Endothelial cell of umbilical vein (primary cell): ENCODE results near the gene KSR1. TPM values are rescaled to one million over a fixed set of nuclear protein-coding genes. Genes with fewer than 3 reads are reported as not detected.

ENCODE experiments used
- BruUV-seq: library from RNA; stranded (reverse); fragments of 400-500 nt; replicated peaks from 2 replicates; lab custom pipeline; 2021; lab: Mats Ljungman, UMichigan
- CTCF ChIA-PET: fragments of 300-600, 350-600 bp; sonication (Branson Sonifier 250); formaldehyde crosslinking; loops from one replicate; lab custom pipeline; 2021; ENCODE audit warnings: antibody characterized with exemption, inconsistent platforms; lab: Charles Lee
- POLR2A ChIA-PET: fragments of 300-600, 350-600 bp; sonication (Branson Sonifier 250); formaldehyde crosslinking; loops from one replicate; lab custom pipeline; 2021; ENCODE audit warnings: antibody characterized with exemption, inconsistent platforms; lab: Charles Lee
- DNase-seq: peaks from one replicate; pipeline ENCODE4 v3.0.0-alpha.2; 2011; ENCODE audit warnings: low read depth, low spot score
- FAIRE-seq: peaks from 2 replicates; lab custom pipeline; 2011; peaks lifted over from hg19 to GRCh38; lab: Jason Lieb, UNC
- H2AFZ ChIP-seq: 2 replicates; pipeline ENCODE4 v1.6.0; 2012; ENCODE audit warnings: low read depth, low read length, control low read depth, inconsistent platforms
- H3K27ac ChIP-seq: 2 replicates; pipeline ENCODE4 v1.5.1; 2011; ENCODE audit warnings: low read depth, mild to moderate bottlenecking, control low read depth, low read length, moderate library complexity; ENCODE audit not compliant: insufficient read depth
- H3K27me3 ChIP-seq, 2 experiments: 2 replicates each; pipeline versions ENCODE4 v1.6.0 to v1.6.1; 2011; ENCODE audit warnings: low read length in 2 of 2, mixed read lengths in 1 of 2; ENCODE audit not compliant: control insufficient read depth in 2 of 2, insufficient read depth in 2 of 2
- H3K36me3 ChIP-seq, 2 experiments: 2 replicates in 1 of 2; 3 replicates in 1 of 2; pipeline ENCODE4 v1.5.1; 2011; ENCODE audit warnings: low read length in 2 of 2, mild to moderate bottlenecking in 1 of 2, moderate library complexity in 1 of 2; ENCODE audit not compliant: control insufficient read depth in 2 of 2, insufficient read depth in 2 of 2; ENCODE audit errors: extremely low read depth in 1 of 2
- H3K4me1 ChIP-seq: 3 replicates; pipeline ENCODE4 v1.5.1; 2011; ENCODE audit warnings: mild to moderate bottlenecking, low read length; ENCODE audit not compliant: control insufficient read depth, insufficient read depth; ENCODE audit errors: extremely low read depth
- H3K4me2 ChIP-seq: 2 replicates; pipeline ENCODE4 v1.6.1; 2011; ENCODE audit warnings: low read length, control low read depth, mixed read lengths; ENCODE audit not compliant: insufficient read depth
- H3K4me3 ChIP-seq, 3 experiments: fragments of 200-600 bp in 1 of 3; sonication (generic), shearing (Covaris generic) in 1 of 3; replicated peaks in 1 of 3; 2 replicates each; pipeline ENCODE4 v1.5.1; 2011 to 2016; ENCODE audit warnings: control low read depth in 3 of 3, low read length in 3 of 3, mild to moderate bottlenecking in 2 of 3, inconsistent platforms in 1 of 3, low read depth in 1 of 3, moderate library complexity in 1 of 3; ENCODE audit not compliant: insufficient read depth in 1 of 3
- H3K79me2 ChIP-seq: 2 replicates; pipeline ENCODE4 v1.6.0; 2012; ENCODE audit warnings: low read length, inconsistent platforms; ENCODE audit not compliant: control insufficient read depth, insufficient read depth
- H3K9ac ChIP-seq: replicated peaks from 2 replicates; pipeline ENCODE3; 2011; ENCODE audit warnings: low read length, control low read depth; ENCODE audit not compliant: insufficient read depth; ENCODE audit errors: extremely low read depth
- H3K9me1 ChIP-seq: replicated peaks from 3 replicates; pipeline ENCODE4 v1.6.0; 2011; ENCODE audit warnings: mild to moderate bottlenecking, low read length; ENCODE audit not compliant: control insufficient read depth, insufficient read depth; ENCODE audit errors: extremely low read depth
- H3K9me3 ChIP-seq: replicated peaks from 2 replicates; pipeline ENCODE4 v1.5.1; 2012; ENCODE audit warnings: low read length, inconsistent platforms; ENCODE audit not compliant: control insufficient read depth, insufficient read depth
- H4K20me1 ChIP-seq: replicated peaks from 2 replicates; pipeline ENCODE3; 2011; ENCODE audit warnings: mild to moderate bottlenecking, low read length; ENCODE audit not compliant: control insufficient read depth, insufficient read depth; ENCODE audit errors: extremely low read depth
- CTCF ChIP-seq, 2 donors: IDR thresholded peaks; 1 replicate in 1 of 2; 2 replicates in 1 of 2; pipeline ENCODE4 v1.5.1; 2011; ENCODE audit warnings: low read length in 2 of 2, mild to moderate bottlenecking in 2 of 2, moderate library complexity in 2 of 2, control low read depth in 1 of 2, inconsistent platforms in 1 of 2, low read depth in 1 of 2; ENCODE audit not compliant: insufficient read depth in 1 of 2; ENCODE audit errors: extremely low read depth in 1 of 2
- EZH2 ChIP-seq: IDR thresholded peaks from 2 replicates; pipeline ENCODE4 v1.6.1; 2012; ENCODE audit warnings: borderline replicate concordance, low read depth, mild to moderate bottlenecking, moderate library complexity, low read length, inconsistent platforms; ENCODE audit not compliant: severe bottlenecking
- FOS ChIP-seq: IDR thresholded peaks from 2 replicates; pipeline ENCODE4 v1.6.1; 2011; ENCODE audit warnings: mild to moderate bottlenecking, low read length, moderate library complexity, borderline replicate concordance; ENCODE audit not compliant: insufficient read depth
- GATA2 ChIP-seq: IDR thresholded peaks from 2 replicates; pipeline ENCODE4 v1.7.0; 2011; ENCODE audit warnings: low read depth, mild to moderate bottlenecking, moderate library complexity, mixed read lengths, low read length; ENCODE audit not compliant: insufficient read length, insufficient read depth
- JUN ChIP-seq: IDR thresholded peaks from 2 replicates; pipeline ENCODE4 v1.6.1; 2011; ENCODE audit warnings: borderline replicate concordance, low read depth; ENCODE audit not compliant: insufficient read length, insufficient read depth
- MYC ChIP-seq: IDR thresholded peaks from one replicate; pipeline ENCODE4 v1.6.1; 2011; ENCODE audit warnings: mild to moderate bottlenecking, low read depth, low read length
- POLR2A ChIP-seq: IDR thresholded peaks from 2 replicates; pipeline ENCODE4 v1.6.1; 2012; ENCODE audit warnings: low read depth, mild to moderate bottlenecking, control low read depth, low read length
- POLR2AphosphoS5 ChIP-seq: IDR thresholded peaks from 2 replicates; pipeline ENCODE4 v1.6.1; 2012; ENCODE audit warnings: low read depth, mild to moderate bottlenecking, control low read depth, low read length, moderate library complexity; ENCODE audit not compliant: insufficient read depth
- dilution Hi-C: fragments of 300-500 bp; cut with MboI; formaldehyde crosslinking; loops from one replicate; pipeline ENCODE4 v1.15.0; 2019; ENCODE audit warnings: low sequenced_read_pairs; ENCODE audit not compliant: extremely low pct_ligation_motif_present
- intact Hi-C: fragments of 100-400 bp; cut with micrococcal nuclease; formaldehyde crosslinking; loops from one replicate; pipeline ENCODE4 v1.10.0; 2022
- polyA plus RNA-seq, 4 experiments: library from polyadenylated mRNA; depleted of rRNA in 3 of 4; stranded (reverse) in 3 of 4; unstranded in 1 of 4; fragments of >200 nt; gene quantifications; 2 replicates each; pipeline versions ENCODE4 v1.2.1 to v1.2.3, GENCODE V29; 2011 to 2012; ENCODE audit warnings: missing spikeins in 1 of 4
- total RNA-seq: library from RNA; stranded (reverse); gene quantifications from 2 replicates; pipeline ENCODE4 v1.2.3, GENCODE V29; 2021
- TF ChIP-seq, protein P1 (sequence below): IDR thresholded peaks from 2 replicates; pipeline ENCODE4 v1.6.1; 2011; ENCODE audit not compliant: insufficient read depth, insufficient read length

The KSR1 gene
- total and polyA plus RNA-seq, 2 donors (not counting 3 experiments of a cell fraction or from before 2014, with no cell fraction given): 35.4 to 80.2 TPM

DNA sequence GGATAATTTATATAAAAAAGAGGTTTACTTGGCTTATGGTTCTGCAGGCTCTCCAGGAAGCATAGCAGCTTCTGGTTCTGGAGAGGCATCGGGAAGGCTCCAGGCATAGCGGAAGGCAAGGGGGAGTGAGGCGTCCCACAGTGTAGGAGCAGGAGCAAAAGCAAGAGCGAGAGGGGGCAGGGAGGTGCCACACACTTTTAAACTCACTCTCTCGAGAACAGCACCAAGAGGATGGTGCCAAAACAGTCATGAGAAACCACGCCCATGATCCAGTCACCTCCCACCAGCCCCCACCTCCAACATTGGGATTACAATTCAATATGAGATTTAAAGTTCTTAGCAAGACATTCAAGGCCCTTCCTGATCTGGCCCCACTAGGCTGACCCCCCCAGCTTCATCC, 124.8 kb downstream of the KSR1 start:
- no peaks in the 10 kb centered on the region for H3K9me1 ChIP-seq
- no peak overlapping the region for H3K4me3 ChIP-seq
- H3K36me3 ChIP-seq: peaks cover 5 to 21% of the 10 kb centered on the region in 2 experiments
- H4K20me1 ChIP-seq: no peaks in the 10 kb centered on the region
- no peaks in the 10 kb centered on the region for H3K27me3 ChIP-seq
- H3K4me1 ChIP-seq: peaks cover 17% of the 10 kb centered on the region
- FAIRE-seq (no peak), DNase-seq (no peak)
- intact Hi-C loops: no loop called here
- H3K9ac ChIP-seq: no peak overlapping the region
- no peak overlapping the region for H2AFZ ChIP-seq
- dilution Hi-C loops: no loop called here
- TF ChIP-seq GATA2 (no peak), MYC (no peak), JUN (no peak), EZH2 (no peak), CTCF (IDR thresholded peaks at IDR 0.05; ENCODE audit: extremely low read depth in 1 of 2, insufficient read depth in 1 of 2, low read depth in 1 of 2, low read length in 2 of 2) (no peak), POLR2AphosphoS5 (no peak), FOS (no peak), POLR2A (no peak)
- TF ChIP-seq, protein P1, sequence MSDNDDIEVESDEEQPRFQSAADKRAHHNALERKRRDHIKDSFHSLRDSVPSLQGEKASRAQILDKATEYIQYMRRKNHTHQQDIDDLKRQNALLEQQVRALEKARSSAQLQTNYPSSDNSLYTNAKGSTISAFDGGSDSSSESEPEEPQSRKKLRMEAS: no peak
- ChIA-PET POLR2A (no interaction called here), CTCF (interaction anchor here (1.0 to 2.1 kb wide), 3 partner anchors 13 to 125 kb away, joined by 3 to 8 read pairs (median 4); partner anchors contain the start of gene KSR1)
- H3K79me2 ChIP-seq: peaks cover 12% of the 10 kb centered on the region
- no peaks in the 10 kb centered on the region for H3K9me3 ChIP-seq
- H3K27ac ChIP-seq: no peak overlapping the region
- BruUV-seq: no TSS peak
- no peak overlapping the region for H3K4me2 ChIP-seq
